GM12878 (cell line): ENCODE data around the gene CAPSL. TPM values are rescaled to one million over a fixed set of nuclear protein-coding genes. Genes with fewer than 3 reads are reported as not detected.

ENCODE experiments used
- ATAC-seq: fragments of 200-7000 bp; cut with Tn5 transposase; 3 replicates; pipeline ENCODE4 v1.9.1; 2020; ENCODE audit warnings: mild to moderate bottlenecking, moderate library complexity
- BruUV-seq: library from RNA; stranded (reverse); fragments of 400-500 nt; replicated peaks from 2 replicates; lab custom pipeline; 2021; lab: Mats Ljungman, UMichigan
- CTCF ChIA-PET: fragments of 300-600 bp; sonication (Branson Sonifier 250); formaldehyde crosslinking; extraction: SDS; loops from one replicate; lab custom pipeline; 2021; ENCODE audit warnings: inconsistent platforms; lab: Yijun Ruan, JAX
- POLR2A ChIA-PET: fragments of 350-600 bp; formaldehyde crosslinking; extraction: SDS; loops from one replicate; lab custom pipeline; 2021; ENCODE audit warnings: inconsistent platforms; lab: Charles Lee
- RAD21 ChIA-PET: fragments of 300-600 bp; sonication (Branson Sonifier 250); formaldehyde crosslinking; loops from one replicate; lab custom pipeline; 2023; ENCODE audit warnings: antibody characterized with exemption; ENCODE audit not compliant: unreplicated experiment; lab: Charles Lee
- SMC1A ChIA-PET: fragments of 300-600 bp; sonication (Branson Sonifier 250); formaldehyde crosslinking; loops from one replicate; lab custom pipeline; 2023; ENCODE audit not compliant: unreplicated experiment, uncharacterized antibody; lab: Charles Lee
- DNase-seq: peaks from one replicate; pipeline ENCODE4 v3.0.0-alpha.2; 2011; ENCODE audit warnings: low read depth, low spot score
- FAIRE-seq: peaks from 3 replicates; lab custom pipeline; 2011; peaks lifted over from hg19 to GRCh38; lab: Jason Lieb, UNC
- H2AFZ ChIP-seq: 2 replicates; pipeline ENCODE4 v1.6.0; 2011; ENCODE audit warnings: low read depth, low read length, control low read depth; ENCODE audit not compliant: control insufficient read depth
- H3K27ac ChIP-seq: 2 replicates; pipeline ENCODE4 v1.5.1; 2011; ENCODE audit warnings: control low read depth; ENCODE audit not compliant: control insufficient read depth, insufficient read depth
- H3K27me3 ChIP-seq, 2 experiments: replicated peaks in 1 of 2; 2 replicates each; pipeline versions ENCODE4 v1.6.0 to v1.6.1; 2011; ENCODE audit warnings: low read length in 1 of 2; ENCODE audit not compliant: control insufficient read depth in 2 of 2, insufficient read depth in 2 of 2
- H3K36me3 ChIP-seq, 2 experiments: 2 replicates each; pipeline ENCODE4 v1.5.1; 2011; ENCODE audit warnings: low read length in 1 of 2; ENCODE audit not compliant: control insufficient read depth in 2 of 2, insufficient read depth in 2 of 2
- H3K4me1 ChIP-seq: 2 replicates; pipeline ENCODE4 v1.6.1; 2011; ENCODE audit warnings: mild to moderate bottlenecking, low read length, moderate library complexity, mixed read lengths; ENCODE audit not compliant: control insufficient read depth, insufficient read depth
- H3K4me2 ChIP-seq: 2 replicates; pipeline ENCODE4 v1.6.0; 2011; ENCODE audit warnings: control low read depth; ENCODE audit not compliant: control insufficient read depth, insufficient read depth
- H3K4me3 ChIP-seq: fragments of 200-600 bp; sonication (generic); 2 replicates; pipeline ENCODE4 v1.5.1; 2016
- H3K79me2 ChIP-seq: 2 replicates; pipeline ENCODE4 v1.6.0; 2011; ENCODE audit warnings: low read length; ENCODE audit not compliant: control insufficient read depth, insufficient read depth
- H3K9ac ChIP-seq: 2 replicates; pipeline ENCODE4 v1.8.0; 2011; ENCODE audit warnings: low read length, control low read depth, mixed read lengths; ENCODE audit not compliant: control insufficient read depth, insufficient read depth
- H3K9me3 ChIP-seq: replicated peaks from 3 replicates; pipeline ENCODE4 v1.5.1; 2011; ENCODE audit warnings: mild to moderate bottlenecking, low read length; ENCODE audit not compliant: control insufficient read depth, insufficient read depth
- H4K20me1 ChIP-seq: 2 replicates; pipeline ENCODE4 v1.6.0; 2011; ENCODE audit not compliant: control insufficient read depth, insufficient read depth
- BCL11A ChIP-seq: IDR thresholded peaks from 2 replicates; pipeline ENCODE4 v1.6.1; 2011; ENCODE audit warnings: low read depth, low read length
- BMI1 ChIP-seq: fragments of 450-650 bp; IDR thresholded peaks from 2 replicates; pipeline ENCODE4 v1.6.1; 2016; ENCODE audit warnings: mild to moderate bottlenecking, moderate library complexity, borderline replicate concordance
- CBFB ChIP-seq: IDR thresholded peaks from 2 replicates; pipeline ENCODE4 v1.6.1; 2016; ENCODE audit warnings: antibody characterized with exemption, low read depth
- CHD4 ChIP-seq: fragments of 200-600 bp; sonication (generic); IDR thresholded peaks from 2 replicates; pipeline ENCODE4 v1.6.1; 2016; ENCODE audit warnings: mild to moderate bottlenecking
- EZH2 ChIP-seq: IDR thresholded peaks from 2 replicates; pipeline ENCODE4 v1.6.1; 2012; ENCODE audit warnings: low read depth, mild to moderate bottlenecking, control low read depth, inconsistent platforms, low read length, borderline replicate concordance; ENCODE audit not compliant: control insufficient read depth
- HCFC1 ChIP-seq: fragments of 150-350 bp; IDR thresholded peaks from 2 replicates; pipeline ENCODE4 v1.6.1; 2014; ENCODE audit warnings: low read length
- NFYA ChIP-seq: IDR thresholded peaks from 2 replicates; pipeline ENCODE4 v1.6.1; 2011; ENCODE audit warnings: low read depth, mild to moderate bottlenecking, low read length, improper control_type of control experiment, borderline replicate concordance
- WGBS: methylation state at CpG from one replicate; pipeline ENCODE4 v1.1.6; 2016; ENCODE audit warnings: low lambda C conversion rate; ENCODE audit not compliant: insufficient replicate concordance, insufficient coverage; ENCODE audit errors: missing lambda C conversion rate; 5-methylcytosine and 5-hydroxymethylcytosine counted together
- in situ Hi-C: fragments of 300-500 bp; cut with MboI; formaldehyde crosslinking; loops from 9 replicates; pipeline ENCODE4 v1.14.3; 2018; ENCODE audit warnings: mixed read lengths
- intact Hi-C: fragments of 100-400 bp; cut with micrococcal nuclease; formaldehyde crosslinking; loops from one replicate; pipeline ENCODE4 v1.14.2; 2022; ENCODE audit not compliant: unreplicated experiment
- polyA plus RNA-seq, 11 experiments: library from polyadenylated mRNA; depleted of rRNA in 4 of 11; unstranded in 6 of 11; stranded (reverse) in 5 of 11; fragments of >200 nt; fragmentation: Nextera tagmentation in 4 of 11; fragmentation: Illumina TruSeq in 1 of 11; extraction: Ambion mirVana in 4 of 11; extraction: Trizol in 1 of 11; gene quantifications; 1 replicate in 1 of 11; 2 replicates in 10 of 11; pipeline versions ENCODE4 v1.2.1 to v1.2.3, GENCODE V29; 2011 to 2016; ENCODE audit warnings: inconsistent platforms in 2 of 11, missing spikeins in 2 of 11, low read depth in 1 of 11
- total RNA-seq, 4 experiments: library from RNA; depleted of rRNA in 3 of 4; stranded (reverse); fragments of >200 nt in 3 of 4; fragmentation: Illumina TruSeq in 1 of 4; extraction: Trizol in 1 of 4; gene quantifications; 2 replicates each; pipeline versions ENCODE4 v1.2.1 to v1.2.3, GENCODE V29; 2013 to 2021
- TF ChIP-seq, protein P1 (sequence below): IDR thresholded peaks from 2 replicates; pipeline ENCODE4 v1.6.1; 2012; ENCODE audit warnings: low read depth, low read length, improper control_type of control experiment
- TF ChIP-seq, protein P2 (sequence below): IDR thresholded peaks from 2 replicates; pipeline ENCODE4 v1.6.1; 2011; ENCODE audit warnings: mild to moderate bottlenecking, low read depth, low read length, moderate library complexity; ENCODE audit not compliant: insufficient replicate concordance
- TF ChIP-seq, protein P3 (sequence below): fragments of 450-650 bp; formaldehyde crosslinking; IDR thresholded peaks from 2 replicates; pipeline ENCODE4 v1.4.0; 2022; ENCODE audit warnings: mild to moderate bottlenecking, moderate library complexity
- TF ChIP-seq, protein P4 (sequence below): IDR thresholded peaks from 2 replicates; pipeline ENCODE4 v1.6.1; 2012; ENCODE audit warnings: improper control_type of control experiment, low read depth, low read length; ENCODE audit not compliant: insufficient replicate concordance

CAPSL gene
- total and polyA plus RNA-seq, 10 of the 15 experiments (the other 5 are each of a cell fraction or from before 2014, with no cell fraction given), result 0.19 to 0.57 (median 0.20) TPM; not detected in 7

DNA sequence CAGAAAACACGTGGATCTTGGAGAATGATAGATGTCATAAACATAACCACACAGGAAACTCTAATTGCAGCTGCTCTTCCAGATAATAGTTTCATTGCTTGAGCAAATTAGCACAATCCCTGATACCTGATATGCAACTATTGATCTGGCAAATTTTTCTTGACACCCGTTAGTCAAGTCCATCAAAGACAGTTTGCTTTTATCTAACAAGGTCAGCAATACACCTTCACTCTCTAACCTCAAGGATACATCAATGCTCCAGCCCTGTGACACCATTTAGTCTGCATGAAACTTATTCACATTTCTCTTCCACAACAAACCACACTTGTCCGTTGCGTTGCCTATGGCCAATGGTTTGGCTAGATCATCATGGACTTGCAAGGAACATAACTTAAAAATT lies 36.1 kb upstream of the CAPSL start:
- SMC1A ChIA-PET, result no interaction called here
- DNase-seq (no peak), FAIRE-seq (no peak), ATAC-seq (no peak)
- Histone ChIP-seq H3K4me3 (no peak overlapping the region), H4K20me1 (no peaks in the 10 kb centered on the region), H3K27ac (no peak overlapping the region), H3K4me2 (no peak overlapping the region), H3K27me3 (no peaks in the 10 kb centered on the region), H3K79me2 (no peaks in the 10 kb centered on the region), H3K36me3 (no peaks in the 10 kb centered on the region), H3K4me1 (no peaks in the 10 kb centered on the region), H3K9ac (no peak overlapping the region), H3K9me3 (no peaks in the 10 kb centered on the region), H2AFZ (no peak overlapping the region)
- BruUV-seq, result no TSS peak
- POLR2A ChIA-PET, result no interaction called here
- in situ Hi-C loops, result no loop called here
- whole genome bisulfite sequencing, result 18% methylated on average over 4 of the region's 4 CpGs
- intact Hi-C loops, result no loop called here
- CTCF ChIA-PET, result no interaction called here
- RAD21 ChIA-PET, result no interaction called here
- no peak for TF ChIP-seq BMI1
- no peak for TF ChIP-seq NFYA
- no peak for TF ChIP-seq CBFB
- no peak for TF ChIP-seq EZH2
- TF ChIP-seq, protein P1, sequence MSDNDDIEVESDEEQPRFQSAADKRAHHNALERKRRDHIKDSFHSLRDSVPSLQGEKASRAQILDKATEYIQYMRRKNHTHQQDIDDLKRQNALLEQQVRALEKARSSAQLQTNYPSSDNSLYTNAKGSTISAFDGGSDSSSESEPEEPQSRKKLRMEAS, result no peak
- no peak for TF ChIP-seq BCL11A
- no peak for TF ChIP-seq CHD4
- TF ChIP-seq, protein P2, sequence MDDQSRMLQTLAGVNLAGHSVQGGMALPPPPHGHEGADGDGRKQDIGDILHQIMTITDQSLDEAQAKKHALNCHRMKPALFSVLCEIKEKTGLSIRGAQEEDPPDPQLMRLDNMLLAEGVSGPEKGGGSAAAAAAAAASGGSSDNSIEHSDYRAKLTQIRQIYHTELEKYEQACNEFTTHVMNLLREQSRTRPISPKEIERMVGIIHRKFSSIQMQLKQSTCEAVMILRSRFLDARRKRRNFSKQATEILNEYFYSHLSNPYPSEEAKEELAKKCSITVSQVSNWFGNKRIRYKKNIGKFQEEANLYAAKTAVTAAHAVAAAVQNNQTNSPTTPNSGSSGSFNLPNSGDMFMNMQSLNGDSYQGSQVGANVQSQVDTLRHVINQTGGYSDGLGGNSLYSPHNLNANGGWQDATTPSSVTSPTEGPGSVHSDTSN, result no peak
- TF ChIP-seq, protein P3, sequence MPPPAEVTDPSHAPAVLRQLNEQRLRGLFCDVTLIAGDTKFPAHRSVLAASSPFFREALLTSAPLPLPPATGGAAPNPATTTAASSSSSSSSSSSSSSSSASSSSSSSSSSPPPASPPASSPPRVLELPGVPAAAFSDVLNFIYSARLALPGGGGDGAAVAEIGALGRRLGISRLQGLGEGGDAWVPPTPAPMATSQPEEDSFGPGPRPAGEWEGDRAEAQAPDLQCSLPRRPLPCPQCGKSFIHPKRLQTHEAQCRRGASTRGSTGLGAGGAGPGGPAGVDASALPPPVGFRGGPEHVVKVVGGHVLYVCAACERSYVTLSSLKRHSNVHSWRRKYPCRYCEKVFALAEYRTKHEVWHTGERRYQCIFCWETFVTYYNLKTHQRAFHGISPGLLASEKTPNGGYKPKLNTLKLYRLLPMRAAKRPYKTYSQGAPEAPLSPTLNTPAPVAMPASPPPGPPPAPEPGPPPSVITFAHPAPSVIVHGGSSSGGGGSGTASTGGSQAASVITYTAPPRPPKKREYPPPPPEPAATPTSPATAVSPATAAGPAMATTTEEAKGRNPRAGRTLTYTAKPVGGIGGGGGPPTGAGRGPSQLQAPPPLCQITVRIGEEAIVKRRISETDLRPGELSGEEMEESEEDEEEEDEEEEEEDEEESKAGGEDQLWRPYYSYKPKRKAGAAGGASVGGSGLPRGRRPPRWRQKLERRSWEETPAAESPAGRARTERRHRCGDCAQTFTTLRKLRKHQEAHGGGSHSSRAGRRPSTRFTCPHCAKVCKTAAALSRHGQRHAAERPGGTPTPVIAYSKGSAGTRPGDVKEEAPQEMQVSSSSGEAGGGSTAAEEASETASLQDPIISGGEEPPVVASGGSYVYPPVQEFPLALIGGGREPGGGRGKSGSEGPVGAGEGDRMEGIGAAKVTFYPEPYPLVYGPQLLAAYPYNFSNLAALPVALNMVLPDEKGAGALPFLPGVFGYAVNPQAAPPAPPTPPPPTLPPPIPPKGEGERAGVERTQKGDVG (CRISPR knock-in tag), result no peak
- TF ChIP-seq HCFC1, result no peak
- TF ChIP-seq, protein P4, sequence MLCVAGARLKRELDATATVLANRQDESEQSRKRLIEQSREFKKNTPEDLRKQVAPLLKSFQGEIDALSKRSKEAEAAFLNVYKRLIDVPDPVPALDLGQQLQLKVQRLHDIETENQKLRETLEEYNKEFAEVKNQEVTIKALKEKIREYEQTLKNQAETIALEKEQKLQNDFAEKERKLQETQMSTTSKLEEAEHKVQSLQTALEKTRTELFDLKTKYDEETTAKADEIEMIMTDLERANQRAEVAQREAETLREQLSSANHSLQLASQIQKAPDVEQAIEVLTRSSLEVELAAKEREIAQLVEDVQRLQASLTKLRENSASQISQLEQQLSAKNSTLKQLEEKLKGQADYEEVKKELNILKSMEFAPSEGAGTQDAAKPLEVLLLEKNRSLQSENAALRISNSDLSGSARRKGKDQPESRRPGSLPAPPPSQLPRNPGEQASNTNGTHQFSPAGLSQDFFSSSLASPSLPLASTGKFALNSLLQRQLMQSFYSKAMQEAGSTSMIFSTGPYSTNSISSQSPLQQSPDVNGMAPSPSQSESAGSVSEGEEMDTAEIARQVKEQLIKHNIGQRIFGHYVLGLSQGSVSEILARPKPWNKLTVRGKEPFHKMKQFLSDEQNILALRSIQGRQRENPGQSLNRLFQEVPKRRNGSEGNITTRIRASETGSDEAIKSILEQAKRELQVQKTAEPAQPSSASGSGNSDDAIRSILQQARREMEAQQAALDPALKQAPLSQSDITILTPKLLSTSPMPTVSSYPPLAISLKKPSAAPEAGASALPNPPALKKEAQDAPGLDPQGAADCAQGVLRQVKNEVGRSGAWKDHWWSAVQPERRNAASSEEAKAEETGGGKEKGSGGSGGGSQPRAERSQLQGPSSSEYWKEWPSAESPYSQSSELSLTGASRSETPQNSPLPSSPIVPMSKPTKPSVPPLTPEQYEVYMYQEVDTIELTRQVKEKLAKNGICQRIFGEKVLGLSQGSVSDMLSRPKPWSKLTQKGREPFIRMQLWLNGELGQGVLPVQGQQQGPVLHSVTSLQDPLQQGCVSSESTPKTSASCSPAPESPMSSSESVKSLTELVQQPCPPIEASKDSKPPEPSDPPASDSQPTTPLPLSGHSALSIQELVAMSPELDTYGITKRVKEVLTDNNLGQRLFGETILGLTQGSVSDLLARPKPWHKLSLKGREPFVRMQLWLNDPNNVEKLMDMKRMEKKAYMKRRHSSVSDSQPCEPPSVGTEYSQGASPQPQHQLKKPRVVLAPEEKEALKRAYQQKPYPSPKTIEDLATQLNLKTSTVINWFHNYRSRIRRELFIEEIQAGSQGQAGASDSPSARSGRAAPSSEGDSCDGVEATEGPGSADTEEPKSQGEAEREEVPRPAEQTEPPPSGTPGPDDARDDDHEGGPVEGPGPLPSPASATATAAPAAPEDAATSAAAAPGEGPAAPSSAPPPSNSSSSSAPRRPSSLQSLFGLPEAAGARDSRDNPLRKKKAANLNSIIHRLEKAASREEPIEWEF, result no peak
